HL-60 (cell line): Measurements from ENCODE around the gene KRTAP10-11.

Experiments used
- POLR2AphosphoS5 ChIP-seq: IDR thresholded peaks from 2 replicates; pipeline ENCODE4 v1.6.1; 2012; ENCODE audit warnings: low read depth
- TF ChIP-seq, protein P1 (sequence below): IDR thresholded peaks from one replicate; pipeline ENCODE4 v1.5.1; 2011; ENCODE audit warnings: low read length, control low read depth, inconsistent platforms; ENCODE audit not compliant: insufficient read depth
- TF ChIP-seq, protein P2 (sequence below): IDR thresholded peaks from 2 replicates; pipeline ENCODE4 v1.6.1; 2012; ENCODE audit warnings: low read depth; ENCODE audit not compliant: insufficient replicate concordance

DNA sequence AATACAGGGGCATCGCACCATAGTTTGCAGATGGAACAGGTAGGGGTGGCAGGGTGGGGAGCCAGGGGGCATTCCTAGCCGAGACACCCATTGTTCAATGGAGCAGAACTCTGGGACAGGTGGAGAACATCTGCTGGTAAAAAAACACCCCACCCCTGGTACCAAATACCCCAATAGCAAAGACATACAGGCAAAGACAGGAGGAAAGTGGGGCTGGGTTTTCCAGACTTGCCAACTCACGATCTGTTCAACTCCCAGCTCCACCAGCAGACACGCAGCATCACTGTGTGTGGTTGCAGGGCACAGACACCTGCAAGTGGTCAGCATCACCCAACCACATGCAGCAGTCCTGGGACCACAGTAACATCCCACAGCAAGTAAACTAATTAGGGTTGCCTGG is 34.7 kb upstream of the KRTAP10-11 start:
- no peak for TF ChIP-seq POLR2AphosphoS5
- TF ChIP-seq, protein P1, sequence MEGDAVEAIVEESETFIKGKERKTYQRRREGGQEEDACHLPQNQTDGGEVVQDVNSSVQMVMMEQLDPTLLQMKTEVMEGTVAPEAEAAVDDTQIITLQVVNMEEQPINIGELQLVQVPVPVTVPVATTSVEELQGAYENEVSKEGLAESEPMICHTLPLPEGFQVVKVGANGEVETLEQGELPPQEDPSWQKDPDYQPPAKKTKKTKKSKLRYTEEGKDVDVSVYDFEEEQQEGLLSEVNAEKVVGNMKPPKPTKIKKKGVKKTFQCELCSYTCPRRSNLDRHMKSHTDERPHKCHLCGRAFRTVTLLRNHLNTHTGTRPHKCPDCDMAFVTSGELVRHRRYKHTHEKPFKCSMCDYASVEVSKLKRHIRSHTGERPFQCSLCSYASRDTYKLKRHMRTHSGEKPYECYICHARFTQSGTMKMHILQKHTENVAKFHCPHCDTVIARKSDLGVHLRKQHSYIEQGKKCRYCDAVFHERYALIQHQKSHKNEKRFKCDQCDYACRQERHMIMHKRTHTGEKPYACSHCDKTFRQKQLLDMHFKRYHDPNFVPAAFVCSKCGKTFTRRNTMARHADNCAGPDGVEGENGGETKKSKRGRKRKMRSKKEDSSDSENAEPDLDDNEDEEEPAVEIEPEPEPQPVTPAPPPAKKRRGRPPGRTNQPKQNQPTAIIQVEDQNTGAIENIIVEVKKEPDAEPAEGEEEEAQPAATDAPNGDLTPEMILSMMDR: no peak
- TF ChIP-seq, protein P2, sequence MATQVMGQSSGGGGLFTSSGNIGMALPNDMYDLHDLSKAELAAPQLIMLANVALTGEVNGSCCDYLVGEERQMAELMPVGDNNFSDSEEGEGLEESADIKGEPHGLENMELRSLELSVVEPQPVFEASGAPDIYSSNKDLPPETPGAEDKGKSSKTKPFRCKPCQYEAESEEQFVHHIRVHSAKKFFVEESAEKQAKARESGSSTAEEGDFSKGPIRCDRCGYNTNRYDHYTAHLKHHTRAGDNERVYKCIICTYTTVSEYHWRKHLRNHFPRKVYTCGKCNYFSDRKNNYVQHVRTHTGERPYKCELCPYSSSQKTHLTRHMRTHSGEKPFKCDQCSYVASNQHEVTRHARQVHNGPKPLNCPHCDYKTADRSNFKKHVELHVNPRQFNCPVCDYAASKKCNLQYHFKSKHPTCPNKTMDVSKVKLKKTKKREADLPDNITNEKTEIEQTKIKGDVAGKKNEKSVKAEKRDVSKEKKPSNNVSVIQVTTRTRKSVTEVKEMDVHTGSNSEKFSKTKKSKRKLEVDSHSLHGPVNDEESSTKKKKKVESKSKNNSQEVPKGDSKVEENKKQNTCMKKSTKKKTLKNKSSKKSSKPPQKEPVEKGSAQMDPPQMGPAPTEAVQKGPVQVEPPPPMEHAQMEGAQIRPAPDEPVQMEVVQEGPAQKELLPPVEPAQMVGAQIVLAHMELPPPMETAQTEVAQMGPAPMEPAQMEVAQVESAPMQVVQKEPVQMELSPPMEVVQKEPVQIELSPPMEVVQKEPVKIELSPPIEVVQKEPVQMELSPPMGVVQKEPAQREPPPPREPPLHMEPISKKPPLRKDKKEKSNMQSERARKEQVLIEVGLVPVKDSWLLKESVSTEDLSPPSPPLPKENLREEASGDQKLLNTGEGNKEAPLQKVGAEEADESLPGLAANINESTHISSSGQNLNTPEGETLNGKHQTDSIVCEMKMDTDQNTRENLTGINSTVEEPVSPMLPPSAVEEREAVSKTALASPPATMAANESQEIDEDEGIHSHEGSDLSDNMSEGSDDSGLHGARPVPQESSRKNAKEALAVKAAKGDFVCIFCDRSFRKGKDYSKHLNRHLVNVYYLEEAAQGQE: no peak
